ENCODE results near the gene ORC3.

DNA sequence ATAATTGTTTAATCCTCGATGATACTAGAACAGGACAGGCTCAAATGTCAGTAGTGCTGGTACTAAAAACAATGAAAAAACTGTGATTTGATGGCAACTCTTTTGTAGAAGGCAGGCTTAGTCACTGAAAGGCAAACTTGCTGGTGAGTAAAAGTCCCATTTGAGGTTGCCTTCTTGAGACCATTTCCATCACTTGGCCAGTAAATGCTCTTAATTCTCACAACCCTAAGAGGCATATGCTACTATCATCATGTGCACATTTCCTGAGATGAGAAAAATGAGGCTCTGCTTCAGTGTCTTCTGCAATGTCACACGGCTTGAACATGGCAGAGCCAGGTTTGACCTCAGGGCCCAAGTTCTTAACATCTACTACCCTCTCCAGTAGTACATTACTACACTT lies 102.2 kb downstream of the ORC3 start:
- TF ChIP-seq POLR2A (IDR thresholded peaks at IDR 0.05; ENCODE audit: low read length) = no peak
- no peak for TF ChIP-seq GATA1 (IDR thresholded peaks at IDR 0.05; ENCODE audit: low read depth, low read length)
